HCEC 1CT (cell line): Measurements from ENCODE around the gene SYNC.
"Not testable (repeated sequence)": the region's sequence is repeated elsewhere in the genome, so short reads cannot be mapped to it uniquely, and the experiment has no call there.

ENCODE experiments used
- DNase-seq: peaks from one replicate; pipeline ENCODE4 v3.0.0-alpha.2; 2017

Gene SYNC

GRCh38 chr1:32639489-32640075, 63.0 kb downstream of the SYNC start:
- DNase-seq = no peak

- no peak for DNase-seq
These were observed 65.5 kb downstream of the SYNC start for GRCh38 chr1:32636914-32637645.

- DNase-seq = no peak
These were observed 66.9 kb downstream of the SYNC start for GRCh38 chr1:32635508-32636277.

- no peak for DNase-seq
These were observed 69.7 kb downstream of the SYNC start for GRCh38 chr1:32632829-32633228.

- DNase-seq = not testable (repeated sequence)
These were observed 72.4 kb downstream of the SYNC start for GRCh38 chr1:32630173-32630572.
